ENCODE measurements around the gene USP48. TPM values are rescaled to one million over a fixed set of nuclear protein-coding genes. Genes with fewer than 3 reads are reported as not detected.

The USP48 gene
- total and polyA plus RNA-seq, 2 of the 13 experiments (the other 11 are each of a cell fraction or from before 2014, with no cell fraction given), result 30.4 to 30.7 TPM

DNA sequence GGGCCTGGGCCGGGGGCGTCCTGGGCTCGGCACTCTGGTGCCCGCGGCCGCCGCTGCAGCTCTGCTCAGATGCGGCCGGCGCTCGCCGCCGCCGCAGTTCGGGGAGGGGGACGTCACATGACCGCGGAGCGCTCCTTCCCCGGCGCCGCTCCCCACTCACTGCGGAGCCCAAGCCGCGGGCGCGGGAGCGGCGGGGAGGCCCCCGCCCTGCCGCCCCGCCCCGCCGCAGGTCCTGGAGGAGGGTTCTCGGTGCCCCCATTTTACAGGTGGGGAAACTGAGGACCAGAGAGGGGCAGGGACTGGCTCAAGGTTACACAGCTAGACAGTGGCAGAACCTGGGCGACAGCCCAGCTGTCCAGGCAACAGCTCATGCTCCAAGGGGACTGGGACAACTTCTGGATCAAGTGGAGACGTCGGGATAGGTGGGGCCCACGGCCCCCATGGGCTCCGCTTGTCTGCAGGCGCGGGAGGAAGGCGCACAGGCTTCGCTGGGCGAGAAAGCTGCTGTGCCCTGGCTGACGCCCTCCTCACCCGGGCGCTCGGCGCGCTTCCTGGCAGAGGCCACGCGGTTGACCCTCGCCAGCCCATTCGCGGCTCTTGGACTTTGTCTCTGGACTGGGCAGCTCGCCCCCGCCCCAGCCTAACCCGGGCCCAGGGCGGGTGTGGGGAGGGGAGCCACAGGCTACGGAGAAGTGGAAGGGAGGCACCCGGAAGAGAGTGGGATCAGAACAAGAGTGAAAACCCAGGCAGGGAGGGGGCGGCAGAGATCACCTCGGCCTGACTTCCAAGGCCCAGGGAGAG is 113.5 kb downstream of the USP48 start, which contains the start of gene RAP1GAP (continued):
- TF ChIP-seq HES4 (CRISPR knock-in tag; IDR thresholded peaks at IDR 0.05; ENCODE audit: borderline replicate concordance), result no peak
- TF ChIP-seq, protein P1, sequence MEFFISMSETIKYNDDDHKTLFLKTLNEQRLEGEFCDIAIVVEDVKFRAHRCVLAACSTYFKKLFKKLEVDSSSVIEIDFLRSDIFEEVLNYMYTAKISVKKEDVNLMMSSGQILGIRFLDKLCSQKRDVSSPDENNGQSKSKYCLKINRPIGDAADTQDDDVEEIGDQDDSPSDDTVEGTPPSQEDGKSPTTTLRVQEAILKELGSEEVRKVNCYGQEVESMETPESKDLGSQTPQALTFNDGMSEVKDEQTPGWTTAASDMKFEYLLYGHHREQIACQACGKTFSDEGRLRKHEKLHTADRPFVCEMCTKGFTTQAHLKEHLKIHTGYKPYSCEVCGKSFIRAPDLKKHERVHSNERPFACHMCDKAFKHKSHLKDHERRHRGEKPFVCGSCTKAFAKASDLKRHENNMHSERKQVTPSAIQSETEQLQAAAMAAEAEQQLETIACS (CRISPR knock-in tag; IDR thresholded peaks at IDR 0.05), result 0 out of 2 replicates have a peak, but pooled peaks have one; percentile 3
- peak; percentile 49 for TF ChIP-seq ZNF883 (CRISPR knock-in tag; IDR thresholded peaks at IDR 0.05; ENCODE audit: not compliant biosample characterization)
- TF ChIP-seq, protein P2, sequence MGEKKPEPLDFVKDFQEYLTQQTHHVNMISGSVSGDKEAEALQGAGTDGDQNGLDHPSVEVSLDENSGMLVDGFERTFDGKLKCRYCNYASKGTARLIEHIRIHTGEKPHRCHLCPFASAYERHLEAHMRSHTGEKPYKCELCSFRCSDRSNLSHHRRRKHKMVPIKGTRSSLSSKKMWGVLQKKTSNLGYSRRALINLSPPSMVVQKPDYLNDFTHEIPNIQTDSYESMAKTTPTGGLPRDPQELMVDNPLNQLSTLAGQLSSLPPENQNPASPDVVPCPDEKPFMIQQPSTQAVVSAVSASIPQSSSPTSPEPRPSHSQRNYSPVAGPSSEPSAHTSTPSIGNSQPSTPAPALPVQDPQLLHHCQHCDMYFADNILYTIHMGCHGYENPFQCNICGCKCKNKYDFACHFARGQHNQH (CRISPR knock-in tag; IDR thresholded peaks at IDR 0.05), result peak; percentile 95
- peak; percentile 46; the same call in 1 of the 2 replicates for TF ChIP-seq MAF1 (CRISPR knock-in tag; IDR thresholded peaks at IDR 0.05; ENCODE audit: borderline replicate concordance)
- TF ChIP-seq MEF2D (CRISPR knock-in tag; IDR thresholded peaks at IDR 0.05), result peak; percentile 94
- TF ChIP-seq ISX (CRISPR knock-in tag; conservative IDR thresholded peaks at IDR 0.05), result no peak; the same call in none of the 2 replicates
- 0 out of 2 replicates have a peak, but pooled peaks have one; percentile 27 for TF ChIP-seq ZNF761 (CRISPR knock-in tag; conservative IDR thresholded peaks at IDR 0.05)
- peak; percentile 74 for TF ChIP-seq MED8 (CRISPR knock-in tag; IDR thresholded peaks at IDR 0.05; ENCODE audit: insufficient replicate concordance)
- 0 out of 2 replicates have a peak, but pooled peaks have one; percentile 22 for TF ChIP-seq RELA (CRISPR knock-in tag; IDR thresholded peaks at IDR 0.05)
- peak; percentile 94 for TF ChIP-seq DMAP1 (CRISPR knock-in tag; IDR thresholded peaks at IDR 0.05)
- no peak for TF ChIP-seq SNRNP70 (IDR thresholded peaks at IDR 0.05; ENCODE audit: low read depth, low read length)
- no peak for TF ChIP-seq MTF1 (CRISPR knock-in tag; IDR thresholded peaks at IDR 0.05)
- TF ChIP-seq ZNF224 (CRISPR knock-in tag; IDR thresholded peaks at IDR 0.05), result no peak
- 0 out of 2 replicates have a peak, but pooled peaks have one; percentile 8 for TF ChIP-seq ZNF143 (CRISPR knock-in tag; IDR thresholded peaks at IDR 0.05)
- 0 out of 2 replicates have a peak, but pooled peaks have one; percentile 78 for TF ChIP-seq MTF2 (CRISPR knock-in tag; IDR thresholded peaks at IDR 0.05; ENCODE audit: borderline replicate concordance)
- no peak for TF ChIP-seq MZF1 (CRISPR knock-in tag; IDR thresholded peaks at IDR 0.05; ENCODE audit: borderline replicate concordance)
- no peak for TF ChIP-seq JUND (CRISPR knock-in tag; IDR thresholded peaks at IDR 0.05)
- no peak for TF ChIP-seq CENPX (CRISPR knock-in tag; IDR thresholded peaks at IDR 0.05)
- TF ChIP-seq, protein P3, sequence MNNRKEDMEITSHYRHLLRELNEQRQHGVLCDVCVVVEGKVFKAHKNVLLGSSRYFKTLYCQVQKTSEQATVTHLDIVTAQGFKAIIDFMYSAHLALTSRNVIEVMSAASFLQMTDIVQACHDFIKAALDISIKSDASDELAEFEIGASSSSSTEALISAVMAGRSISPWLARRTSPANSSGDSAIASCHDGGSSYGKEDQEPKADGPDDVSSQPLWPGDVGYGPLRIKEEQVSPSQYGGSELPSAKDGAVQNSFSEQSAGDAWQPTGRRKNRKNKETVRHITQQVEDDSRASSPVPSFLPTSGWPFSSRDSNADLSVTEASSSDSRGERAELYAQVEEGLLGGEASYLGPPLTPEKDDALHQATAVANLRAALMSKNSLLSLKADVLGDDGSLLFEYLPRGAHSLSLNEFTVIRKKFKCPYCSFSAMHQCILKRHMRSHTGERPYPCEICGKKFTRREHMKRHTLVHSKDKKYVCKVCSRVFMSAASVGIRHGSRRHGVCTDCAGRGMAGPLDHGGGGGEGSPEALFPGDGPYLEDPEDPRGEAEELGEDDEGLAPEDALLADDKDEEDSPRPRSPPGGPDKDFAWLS (CRISPR knock-in tag; IDR thresholded peaks at IDR 0.05; ENCODE audit: borderline replicate concordance), result no peak
- peak; percentile 50 to 53; a peak in 1 of 4 replicates for TF ChIP-seq EP300 (IDR thresholded peaks at IDR 0.05; ENCODE audit: low read depth in 2 of 2, low read length in 2 of 2)
- peak; percentile 32; the same call in 1 of the 2 replicates for TF ChIP-seq EP300 (CRISPR knock-in tag; IDR thresholded peaks at IDR 0.05; ENCODE audit: borderline replicate concordance)
- TF ChIP-seq ZFP36 (IDR thresholded peaks at IDR 0.05; ENCODE audit: borderline replicate concordance, low read depth, low read length, partially characterized antibody), result no peak
- no peak for TF ChIP-seq ZSCAN20 (CRISPR knock-in tag; IDR thresholded peaks at IDR 0.05; ENCODE audit: borderline replicate concordance)
